WTC11 (cell line): ENCODE results near the gene AGAP1. TPM values are rescaled to one million over a fixed set of nuclear protein-coding genes. Genes with fewer than 3 reads are reported as not detected.

ENCODE experiments used
- ATAC-seq: fragments of 200-7000 bp; cut with Tn5 transposase; 2 replicates; pipeline ENCODE4 v1.10.0; 2021; ENCODE audit warnings: mild to moderate bottlenecking, moderate library complexity
- CTCF ChIA-PET: fragments of 300-600 bp; sonication (Branson Sonifier 250); formaldehyde crosslinking; loops from one replicate; lab custom pipeline; 2021; ENCODE audit warnings: antibody characterized with exemption; lab: Charles Lee
- POLR2A ChIA-PET: fragments of 350-600 bp; sonication (Branson Sonifier 250); formaldehyde crosslinking; loops from one replicate; lab custom pipeline; 2021; ENCODE audit warnings: antibody characterized with exemption; lab: Charles Lee
- DNase-seq: peaks from one replicate; pipeline ENCODE4 v3.0.0; 2021; ENCODE audit warnings: low spot score
- H3K27ac Mint-ChIP-seq: 2 replicates; pipeline ENCODE4 v1.8.0; 2021; ENCODE audit warnings: mixed read lengths
- H3K27me3 Mint-ChIP-seq: 2 replicates; pipeline ENCODE4 v1.8.0; 2021; ENCODE audit warnings: low read depth, mild to moderate bottlenecking, moderate library complexity, mixed read lengths
- H3K36me3 Mint-ChIP-seq: 2 replicates; pipeline ENCODE4 v1.8.0; 2021; ENCODE audit warnings: mixed read lengths
- H3K4me1 Mint-ChIP-seq: 2 replicates; pipeline ENCODE4 v1.8.0; 2022; ENCODE audit warnings: mixed read lengths
- H3K4me3 Mint-ChIP-seq: 2 replicates; pipeline ENCODE4 v1.8.0; 2021; ENCODE audit warnings: mild to moderate bottlenecking, moderate library complexity, mixed read lengths
- H3K9me3 Mint-ChIP-seq: 2 replicates; pipeline ENCODE4 v1.8.0; 2021; ENCODE audit warnings: mixed read lengths
- CDX4 ChIP-seq: fragments of 250-450 bp; sonication (Bioruptor Pico); IDR thresholded peaks from 2 replicates; pipeline ENCODE4 v1.9.0; 2021; ENCODE audit warnings: moderate library complexity, mild to moderate bottlenecking, inconsistent platforms, borderline replicate concordance
- E2F4 ChIP-seq: sonication (generic); formaldehyde crosslinking; IDR thresholded peaks from 2 replicates; pipeline ENCODE4 v1.8.1; 2022; ENCODE audit warnings: low read depth, mild to moderate bottlenecking, moderate library complexity, missing genetic modification reagents, borderline replicate concordance
- IRF1 ChIP-seq: sonication (generic); formaldehyde crosslinking; IDR thresholded peaks from 2 replicates; pipeline ENCODE4 v1.8.0; 2023; ENCODE audit warnings: missing genetic modification reagents
- MYBL2 ChIP-seq: sonication (generic); formaldehyde crosslinking; IDR thresholded peaks from 2 replicates; pipeline ENCODE4 v1.8.1; 2023; ENCODE audit warnings: mild to moderate bottlenecking, moderate library complexity, missing genetic modification reagents
- NFE2L1 ChIP-seq: sonication (generic); formaldehyde crosslinking; IDR thresholded peaks from 2 replicates; pipeline ENCODE4 v1.8.1; 2023; ENCODE audit warnings: missing genetic modification reagents
- NFYB ChIP-seq: sonication (generic); formaldehyde crosslinking; conservative IDR thresholded peaks from 2 replicates; pipeline ENCODE4 v1.8.0; 2022; ENCODE audit warnings: low read depth, missing genetic modification reagents
- NR1H2 ChIP-seq: sonication (generic); formaldehyde crosslinking; IDR thresholded peaks from 2 replicates; pipeline ENCODE4 v1.9.0; 2021; ENCODE audit warnings: mild to moderate bottlenecking, moderate library complexity, missing genetic modification reagents
- NR2C2 ChIP-seq: sonication (generic); formaldehyde crosslinking; IDR thresholded peaks from 2 replicates; pipeline ENCODE4 v1.8.0; 2022; ENCODE audit warnings: mild to moderate bottlenecking, missing genetic modification reagents
- NR3C1 ChIP-seq: sonication (generic); formaldehyde crosslinking; conservative IDR thresholded peaks from 2 replicates; pipeline ENCODE4 v1.8.1; 2023; ENCODE audit warnings: low read depth, mild to moderate bottlenecking, missing genetic modification reagents
- OVOL2 ChIP-seq: fragments of 250-450 bp; sonication (Bioruptor Pico); IDR thresholded peaks from 2 replicates; pipeline ENCODE4 v1.9.0; 2021; ENCODE audit warnings: mild to moderate bottlenecking, borderline replicate concordance
- RORB ChIP-seq: fragments of 250-450 bp; sonication (Bioruptor Pico); IDR thresholded peaks from 2 replicates; pipeline ENCODE4 v1.9.0; 2021; ENCODE audit warnings: mild to moderate bottlenecking
- SOX15 ChIP-seq: fragments of 250-450 bp; sonication (Bioruptor Pico); IDR thresholded peaks from 2 replicates; pipeline ENCODE4 v1.9.0; 2021; ENCODE audit warnings: mild to moderate bottlenecking
- TP53 ChIP-seq: sonication (generic); formaldehyde crosslinking; IDR thresholded peaks from 2 replicates; pipeline ENCODE4 v1.8.1; 2023; ENCODE audit warnings: mild to moderate bottlenecking, missing genetic modification reagents
- ZNF219 ChIP-seq: sonication (generic); formaldehyde crosslinking; IDR thresholded peaks from 2 replicates; pipeline ENCODE4 v1.8.0; 2023; ENCODE audit warnings: missing genetic modification reagents, mild to moderate bottlenecking, borderline replicate concordance
- ZNF671 ChIP-seq: fragments of 250-450 bp; sonication (Bioruptor Pico); IDR thresholded peaks from 2 replicates; pipeline ENCODE4 v1.8.0; 2021; ENCODE audit warnings: mild to moderate bottlenecking
- total RNA-seq: library from RNA; stranded (reverse); gene quantifications from 3 replicates; pipeline ENCODE4 v1.2.3, GENCODE V29; 2021
- TF ChIP-seq, protein P1 (sequence below): sonication (generic); formaldehyde crosslinking; IDR thresholded peaks from 2 replicates; pipeline ENCODE4 v1.8.1; 2023; ENCODE audit warnings: mild to moderate bottlenecking, missing genetic modification reagents
- TF ChIP-seq, protein P2 (sequence below): fragments of 250-450 bp; sonication (Bioruptor Pico); IDR thresholded peaks from 2 replicates; pipeline ENCODE4 v1.9.0; 2021; ENCODE audit warnings: mild to moderate bottlenecking
- TF ChIP-seq, protein P3 (sequence below): fragments of 250-450 bp; sonication (Bioruptor Pico); IDR thresholded peaks from 2 replicates; pipeline ENCODE4 v1.9.0; 2021; ENCODE audit warnings: mild to moderate bottlenecking, borderline replicate concordance
- TF ChIP-seq, protein P4 (sequence below): sonication (generic); formaldehyde crosslinking; IDR thresholded peaks from 2 replicates; pipeline ENCODE4 v1.8.1; 2022; ENCODE audit warnings: low read depth, missing genetic modification reagents, borderline replicate concordance

AGAP1 gene
- total RNA-seq, 1 experiment from 2014 or later = 49.3 TPM

DNA sequence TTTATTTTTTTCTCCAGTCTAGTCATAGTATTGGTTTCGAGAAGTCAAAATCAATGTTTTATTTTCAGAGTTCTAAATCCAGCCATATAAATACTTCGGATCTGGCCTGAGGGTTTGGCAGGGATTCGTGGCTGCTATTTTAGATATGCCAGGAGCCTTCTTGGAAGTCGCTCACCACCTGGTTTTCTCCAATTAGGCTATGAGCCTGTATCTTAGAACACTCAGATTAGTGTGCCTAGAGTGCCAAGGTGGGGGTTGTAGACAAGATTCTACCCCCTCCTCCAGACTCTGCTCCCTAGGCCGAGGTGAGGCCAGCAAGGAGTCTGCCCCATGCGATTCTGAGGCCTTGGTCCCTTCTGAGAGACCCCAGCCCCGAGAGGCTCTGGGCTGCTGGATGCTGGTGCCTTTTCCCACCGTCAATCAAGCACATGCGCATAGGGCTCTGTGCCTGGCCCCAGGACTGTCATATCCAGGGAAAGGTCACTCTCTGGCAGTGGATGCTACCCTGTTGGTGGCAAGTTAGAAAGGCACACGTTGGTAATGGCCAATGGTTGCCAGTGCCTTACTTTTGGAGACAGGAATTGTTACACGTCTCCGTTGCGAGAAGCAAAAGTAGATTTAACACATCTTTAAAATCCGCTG is 197.1 kb downstream of the AGAP1 start (continued):
- TF ChIP-seq, protein P1, sequence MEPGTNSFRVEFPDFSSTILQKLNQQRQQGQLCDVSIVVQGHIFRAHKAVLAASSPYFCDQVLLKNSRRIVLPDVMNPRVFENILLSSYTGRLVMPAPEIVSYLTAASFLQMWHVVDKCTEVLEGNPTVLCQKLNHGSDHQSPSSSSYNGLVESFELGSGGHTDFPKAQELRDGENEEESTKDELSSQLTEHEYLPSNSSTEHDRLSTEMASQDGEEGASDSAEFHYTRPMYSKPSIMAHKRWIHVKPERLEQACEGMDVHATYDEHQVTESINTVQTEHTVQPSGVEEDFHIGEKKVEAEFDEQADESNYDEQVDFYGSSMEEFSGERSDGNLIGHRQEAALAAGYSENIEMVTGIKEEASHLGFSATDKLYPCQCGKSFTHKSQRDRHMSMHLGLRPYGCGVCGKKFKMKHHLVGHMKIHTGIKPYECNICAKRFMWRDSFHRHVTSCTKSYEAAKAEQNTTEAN = no peak
- TF ChIP-seq MYBL2 (CRISPR knock-in tag) (no peak), NFYB (no peak), TP53 (no peak), E2F4 (no peak), NR3C1 (no peak), CDX4 (CRISPR knock-in tag) (no peak), RORB (CRISPR knock-in tag) (no peak), SOX15 (CRISPR knock-in tag) (no peak), NR2C2 (CRISPR knock-in tag) (no peak), NFE2L1 (CRISPR knock-in tag) (no peak), NR1H2 (CRISPR knock-in tag) (no peak)
- TF ChIP-seq, protein P2, sequence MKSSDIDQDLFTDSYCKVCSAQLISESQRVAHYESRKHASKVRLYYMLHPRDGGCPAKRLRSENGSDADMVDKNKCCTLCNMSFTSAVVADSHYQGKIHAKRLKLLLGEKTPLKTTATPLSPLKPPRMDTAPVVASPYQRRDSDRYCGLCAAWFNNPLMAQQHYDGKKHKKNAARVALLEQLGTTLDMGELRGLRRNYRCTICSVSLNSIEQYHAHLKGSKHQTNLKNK (CRISPR knock-in tag) = no peak

DNA sequence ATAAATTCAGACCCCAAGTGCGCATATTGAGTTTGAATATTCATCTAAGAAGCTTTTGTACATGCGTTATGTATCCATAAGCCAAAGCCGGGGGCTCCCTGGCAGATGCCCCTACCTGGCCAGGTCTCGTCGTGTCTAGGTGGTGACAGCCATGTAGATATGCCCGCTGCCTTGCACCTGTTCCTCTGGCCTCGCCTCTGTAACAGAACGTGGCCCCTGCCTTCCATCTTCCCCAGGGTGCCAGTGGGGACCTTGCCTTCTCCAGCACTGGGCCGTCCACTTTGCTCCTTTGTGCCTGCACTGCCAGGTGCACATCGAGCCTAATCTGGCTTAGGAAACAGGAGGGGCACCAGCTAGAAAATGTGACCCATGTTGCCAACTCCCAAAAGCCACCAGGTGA is 198.2 kb downstream of the AGAP1 start:
- H3K27me3 Mint-ChIP-seq = no peaks in the 10 kb centered on the region
- H3K4me1 Mint-ChIP-seq = peaks cover 62% of the 10 kb centered on the region
- no peak for ATAC-seq
- no peak for DNase-seq
- ChIA-PET POLR2A (no interaction called here), CTCF (no interaction called here)
- no peak overlapping the region for H3K4me3 Mint-ChIP-seq
- H3K27ac Mint-ChIP-seq = peak overlapping the region; percentile 57; the same call in 1 of the 2 replicates
- no peaks in the 10 kb centered on the region for H3K9me3 Mint-ChIP-seq
- TF ChIP-seq E2F4 (no peak), IRF1 (CRISPR knock-in tag) (no peak), NR1H2 (CRISPR knock-in tag) (no peak), OVOL2 (no peak), ZNF219 (CRISPR knock-in tag) (no peak), NR3C1 (no peak), ZNF671 (CRISPR knock-in tag) (no peak)
- TF ChIP-seq, protein P3, sequence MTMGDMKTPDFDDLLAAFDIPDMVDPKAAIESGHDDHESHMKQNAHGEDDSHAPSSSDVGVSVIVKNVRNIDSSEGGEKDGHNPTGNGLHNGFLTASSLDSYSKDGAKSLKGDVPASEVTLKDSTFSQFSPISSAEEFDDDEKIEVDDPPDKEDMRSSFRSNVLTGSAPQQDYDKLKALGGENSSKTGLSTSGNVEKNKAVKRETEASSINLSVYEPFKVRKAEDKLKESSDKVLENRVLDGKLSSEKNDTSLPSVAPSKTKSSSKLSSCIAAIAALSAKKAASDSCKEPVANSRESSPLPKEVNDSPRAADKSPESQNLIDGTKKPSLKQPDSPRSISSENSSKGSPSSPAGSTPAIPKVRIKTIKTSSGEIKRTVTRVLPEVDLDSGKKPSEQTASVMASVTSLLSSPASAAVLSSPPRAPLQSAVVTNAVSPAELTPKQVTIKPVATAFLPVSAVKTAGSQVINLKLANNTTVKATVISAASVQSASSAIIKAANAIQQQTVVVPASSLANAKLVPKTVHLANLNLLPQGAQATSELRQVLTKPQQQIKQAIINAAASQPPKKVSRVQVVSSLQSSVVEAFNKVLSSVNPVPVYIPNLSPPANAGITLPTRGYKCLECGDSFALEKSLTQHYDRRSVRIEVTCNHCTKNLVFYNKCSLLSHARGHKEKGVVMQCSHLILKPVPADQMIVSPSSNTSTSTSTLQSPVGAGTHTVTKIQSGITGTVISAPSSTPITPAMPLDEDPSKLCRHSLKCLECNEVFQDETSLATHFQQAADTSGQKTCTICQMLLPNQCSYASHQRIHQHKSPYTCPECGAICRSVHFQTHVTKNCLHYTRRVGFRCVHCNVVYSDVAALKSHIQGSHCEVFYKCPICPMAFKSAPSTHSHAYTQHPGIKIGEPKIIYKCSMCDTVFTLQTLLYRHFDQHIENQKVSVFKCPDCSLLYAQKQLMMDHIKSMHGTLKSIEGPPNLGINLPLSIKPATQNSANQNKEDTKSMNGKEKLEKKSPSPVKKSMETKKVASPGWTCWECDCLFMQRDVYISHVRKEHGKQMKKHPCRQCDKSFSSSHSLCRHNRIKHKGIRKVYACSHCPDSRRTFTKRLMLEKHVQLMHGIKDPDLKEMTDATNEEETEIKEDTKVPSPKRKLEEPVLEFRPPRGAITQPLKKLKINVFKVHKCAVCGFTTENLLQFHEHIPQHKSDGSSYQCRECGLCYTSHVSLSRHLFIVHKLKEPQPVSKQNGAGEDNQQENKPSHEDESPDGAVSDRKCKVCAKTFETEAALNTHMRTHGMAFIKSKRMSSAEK (CRISPR knock-in tag) = no peak
- TF ChIP-seq, protein P4, sequence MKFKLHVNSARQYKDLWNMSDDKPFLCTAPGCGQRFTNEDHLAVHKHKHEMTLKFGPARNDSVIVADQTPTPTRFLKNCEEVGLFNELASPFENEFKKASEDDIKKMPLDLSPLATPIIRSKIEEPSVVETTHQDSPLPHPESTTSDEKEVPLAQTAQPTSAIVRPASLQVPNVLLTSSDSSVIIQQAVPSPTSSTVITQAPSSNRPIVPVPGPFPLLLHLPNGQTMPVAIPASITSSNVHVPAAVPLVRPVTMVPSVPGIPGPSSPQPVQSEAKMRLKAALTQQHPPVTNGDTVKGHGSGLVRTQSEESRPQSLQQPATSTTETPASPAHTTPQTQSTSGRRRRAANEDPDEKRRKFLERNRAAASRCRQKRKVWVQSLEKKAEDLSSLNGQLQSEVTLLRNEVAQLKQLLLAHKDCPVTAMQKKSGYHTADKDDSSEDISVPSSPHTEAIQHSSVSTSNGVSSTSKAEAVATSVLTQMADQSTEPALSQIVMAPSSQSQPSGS (CRISPR knock-in tag) = no peak
- peaks cover 5% of the 10 kb centered on the region; the same call in 1 of the 2 replicates for H3K36me3 Mint-ChIP-seq
